ENCODE measurements around the gene SKP2. TPM values are rescaled to one million over a fixed set of nuclear protein-coding genes. Genes with fewer than 3 reads are reported as not detected.

Gene SKP2
- total RNA-seq, 1 donor from 2014 or later = 41.3 TPM

DNA sequence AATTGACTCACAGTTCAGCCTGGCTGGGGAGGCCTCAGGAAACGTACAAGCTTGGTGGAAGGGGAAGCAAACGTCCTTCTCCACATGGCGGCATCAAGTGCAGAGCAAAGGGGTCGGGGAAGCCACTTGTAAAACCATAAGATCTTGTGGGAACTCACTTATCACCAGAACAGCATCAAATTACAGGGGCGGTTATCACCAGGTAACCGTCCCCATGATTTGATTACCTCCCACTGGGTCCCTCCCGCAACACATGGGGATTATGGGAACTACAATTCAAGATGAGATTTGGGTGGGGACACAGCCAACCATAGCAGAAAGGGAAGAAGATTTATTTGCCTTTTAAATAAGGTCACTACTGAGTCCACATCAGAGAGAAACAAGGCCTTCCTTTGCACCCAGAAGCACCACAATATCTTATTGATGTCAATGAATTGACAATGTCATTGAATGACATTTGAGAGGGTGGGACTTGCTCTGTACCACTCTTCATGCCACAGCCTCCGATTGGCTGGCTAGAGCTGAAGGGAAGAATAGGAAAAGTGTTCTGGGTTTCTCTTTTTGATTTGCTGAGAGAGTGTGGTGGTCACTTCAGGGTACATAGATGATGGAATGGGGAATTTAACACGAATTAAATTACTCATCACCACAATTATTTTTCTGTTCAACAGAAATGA is 11.0 kb downstream of the SKP2 start:
- H3K4me3 Mint-ChIP-seq (ENCODE audit: unreplicated experiment) = no peak overlapping the region
- TF ChIP-seq CTCF (IDR thresholded peaks at IDR 0.05; ENCODE audit: unreplicated experiment) = no peak
- DNase-seq (ENCODE audit: low spot score) = no peak
- H3K4me1 Mint-ChIP-seq (ENCODE audit: unreplicated experiment) = peaks cover 3% of the 10 kb centered on the region
- H3K36me3 Mint-ChIP-seq (ENCODE audit: low read depth, unreplicated experiment) = peaks cover 37% of the 10 kb centered on the region
- no peaks in the 10 kb centered on the region for H3K9me3 Mint-ChIP-seq (ENCODE audit: unreplicated experiment)
- H3K27ac Mint-ChIP-seq (ENCODE audit: unreplicated experiment) = no peak overlapping the region
- H3K27me3 Mint-ChIP-seq (ENCODE audit: unreplicated experiment) = peaks cover 2% of the 10 kb centered on the region

GRCh38 chr5:36164461-36164860 is 12.6 kb downstream of the SKP2 start:
- peaks cover 3% of the 10 kb centered on the region for H3K4me1 Mint-ChIP-seq (ENCODE audit: unreplicated experiment)
- TF ChIP-seq CTCF (IDR thresholded peaks at IDR 0.05; ENCODE audit: unreplicated experiment) = no peak
- no peak for DNase-seq (ENCODE audit: low spot score)
- no peak overlapping the region for H3K4me3 Mint-ChIP-seq (ENCODE audit: unreplicated experiment)
- no peaks in the 10 kb centered on the region for H3K9me3 Mint-ChIP-seq (ENCODE audit: unreplicated experiment)
- H3K27ac Mint-ChIP-seq (ENCODE audit: unreplicated experiment) = no peak overlapping the region
- peaks cover 2% of the 10 kb centered on the region for H3K27me3 Mint-ChIP-seq (ENCODE audit: unreplicated experiment)
- peaks cover 33% of the 10 kb centered on the region for H3K36me3 Mint-ChIP-seq (ENCODE audit: low read depth, unreplicated experiment)

GRCh38 chr5:36168737-36169136 is 16.8 kb downstream of the SKP2 start:
- Mint-ChIP-seq H3K4me3 (ENCODE audit: unreplicated experiment) (no peak overlapping the region), H3K27ac (ENCODE audit: unreplicated experiment) (no peak overlapping the region), H3K36me3 (ENCODE audit: low read depth, unreplicated experiment) (peaks cover 14% of the 10 kb centered on the region), H3K9me3 (ENCODE audit: unreplicated experiment) (no peaks in the 10 kb centered on the region), H3K27me3 (ENCODE audit: unreplicated experiment) (no peaks in the 10 kb centered on the region), H3K4me1 (ENCODE audit: unreplicated experiment) (peaks cover 3% of the 10 kb centered on the region)
- no peak for TF ChIP-seq CTCF (IDR thresholded peaks at IDR 0.05; ENCODE audit: unreplicated experiment)
- DNase-seq (ENCODE audit: low spot score) = no peak

DNA sequence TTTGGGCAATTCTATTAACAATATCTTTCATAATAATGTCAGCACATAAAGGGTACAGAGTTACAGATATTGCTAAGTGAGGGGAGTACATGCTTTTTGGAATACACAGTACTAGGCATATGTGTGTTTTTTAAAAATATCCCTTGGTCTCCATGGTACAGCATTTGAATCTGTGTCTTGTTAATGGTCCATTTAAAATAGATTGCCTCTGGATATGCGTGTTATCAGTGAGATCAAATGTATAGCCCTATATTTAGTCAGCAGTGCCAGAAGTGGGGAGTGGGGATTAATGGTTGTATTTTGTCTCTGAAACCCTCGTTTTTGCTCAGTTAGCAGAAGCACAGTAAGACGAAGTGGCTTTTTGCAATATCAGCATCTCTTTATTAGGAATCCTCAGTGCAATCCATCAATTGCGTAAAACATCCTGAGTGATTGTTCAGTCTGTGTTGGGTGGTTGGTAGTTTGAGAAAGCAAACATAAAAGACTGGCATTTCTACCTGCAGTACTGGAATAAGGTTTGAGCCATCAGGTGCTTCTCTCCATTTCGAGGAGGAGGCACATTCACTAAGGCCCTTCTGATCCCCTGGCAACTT is 19.0 kb downstream of the SKP2 start:
- Mint-ChIP-seq H3K4me3 (ENCODE audit: unreplicated experiment) (no peak overlapping the region), H3K4me1 (ENCODE audit: unreplicated experiment) (peaks cover 7% of the 10 kb centered on the region), H3K36me3 (ENCODE audit: low read depth, unreplicated experiment) (peaks cover 8% of the 10 kb centered on the region), H3K27me3 (ENCODE audit: unreplicated experiment) (no peaks in the 10 kb centered on the region), H3K27ac (ENCODE audit: unreplicated experiment) (no peak overlapping the region), H3K9me3 (ENCODE audit: unreplicated experiment) (no peaks in the 10 kb centered on the region)
- TF ChIP-seq CTCF (IDR thresholded peaks at IDR 0.05; ENCODE audit: unreplicated experiment) = no peak
- no peak for DNase-seq (ENCODE audit: low spot score)

DNA sequence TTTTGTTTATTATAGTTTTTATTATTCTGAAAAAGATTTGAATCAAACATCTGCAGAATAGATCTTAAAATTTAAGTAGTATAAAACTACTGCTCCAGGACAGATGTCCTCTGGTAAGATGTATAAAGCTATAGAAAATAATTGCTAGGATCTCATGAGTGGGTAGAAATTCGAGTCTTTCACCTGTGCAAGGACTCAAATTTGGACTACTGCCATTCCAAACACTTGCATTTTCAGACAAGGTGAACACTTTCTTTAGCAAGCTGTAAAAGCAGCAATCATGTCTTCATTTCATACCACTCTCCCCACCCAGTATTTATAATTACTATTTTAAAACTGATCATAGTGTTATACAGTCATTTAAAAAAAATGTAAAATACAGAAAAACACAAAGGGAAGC is 20.7 kb downstream of the SKP2 start:
- peaks cover 8% of the 10 kb centered on the region for H3K36me3 Mint-ChIP-seq (ENCODE audit: low read depth, unreplicated experiment)
- H3K4me3 Mint-ChIP-seq (ENCODE audit: unreplicated experiment) = no peak overlapping the region
- H3K27me3 Mint-ChIP-seq (ENCODE audit: unreplicated experiment) = no peaks in the 10 kb centered on the region

More for the DNA sequence above, 20.7 kb downstream of the SKP2 start:
- Mint-ChIP-seq H3K4me1 (ENCODE audit: unreplicated experiment) (peaks cover 4% of the 10 kb centered on the region), H3K27ac (ENCODE audit: unreplicated experiment) (no peak overlapping the region), H3K9me3 (ENCODE audit: unreplicated experiment) (no peaks in the 10 kb centered on the region)
- no peak for DNase-seq (ENCODE audit: low spot score)
- TF ChIP-seq CTCF (IDR thresholded peaks at IDR 0.05; ENCODE audit: unreplicated experiment) = no peak

All from endothelial cell (in vitro differentiated cells).